DMS79 treated with DMSO at 0.1 percent for 48 hours (cell line): ENCODE measurements around the gene USP50.
"Not testable (repeated sequence)": the region's sequence is repeated elsewhere in the genome, so short reads cannot be mapped to it uniquely, and the experiment has no call there.

Experiments
- DNase-seq: peaks from one replicate; lab custom pipeline; 2025; lab: John Stamatoyannopoulos, UW

USP50 gene

DNA sequence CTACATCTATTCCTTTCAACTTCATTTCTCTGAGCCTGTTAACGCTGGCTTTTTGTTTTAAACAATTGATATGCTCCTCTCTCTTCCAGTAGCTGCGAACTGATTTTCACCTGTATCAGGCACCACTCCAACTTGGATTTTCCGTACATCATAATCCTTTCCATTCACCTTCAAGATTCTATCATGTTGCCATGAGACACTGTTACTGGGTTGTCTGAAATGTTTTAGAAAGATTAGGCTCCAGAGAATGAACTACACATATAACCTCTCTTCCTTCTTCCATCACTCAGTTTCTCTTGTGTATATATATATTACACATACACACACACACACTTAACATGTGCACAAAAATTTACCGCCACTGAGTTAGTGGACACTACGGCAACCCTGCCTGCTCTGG is at the start of gene USP50:
USP50 (minus strand) TSS at position 101 of the 400 bp plus-strand sequence. CDS start 141 bp downstream, outside the sequence.
- DNase-seq: no peak

DNA sequence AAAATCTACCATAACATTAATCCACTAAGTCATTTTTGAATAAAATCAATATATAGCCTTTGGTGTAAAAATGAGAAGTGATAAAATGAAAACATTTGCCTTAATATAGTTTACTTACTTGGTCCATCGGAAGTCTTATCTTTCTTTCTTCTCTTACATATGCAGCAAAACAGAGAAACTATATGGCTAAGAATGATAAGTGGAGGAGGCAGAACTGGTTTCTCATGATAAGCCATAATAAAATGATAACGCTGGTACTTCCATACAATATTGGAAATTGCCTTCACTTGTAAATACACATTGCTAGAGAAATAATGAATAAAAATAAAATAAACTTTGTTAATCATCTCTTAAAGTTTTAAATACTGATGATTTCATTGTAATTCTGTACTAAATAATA is 47.8 kb upstream of the USP50 start:
- DNase-seq: no peak

DNA sequence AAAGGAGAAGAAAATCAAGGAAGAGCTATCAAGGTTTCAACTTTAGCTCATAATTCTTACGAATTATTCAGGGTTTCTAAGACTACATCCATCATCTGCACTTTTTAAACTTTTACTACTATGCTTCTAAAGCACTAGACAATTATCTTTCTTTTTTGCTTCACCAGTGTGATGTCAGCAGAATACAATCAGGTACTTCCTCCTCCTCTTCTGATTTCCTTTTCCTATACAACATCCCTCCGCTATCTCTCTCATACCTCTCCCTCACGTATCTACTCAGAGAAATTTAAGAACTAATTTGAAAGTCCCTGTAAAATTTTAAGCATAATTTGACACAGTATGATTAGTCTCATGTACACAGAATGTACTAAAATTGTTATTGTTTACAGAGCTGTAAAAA is 47.3 kb upstream of the USP50 start:
- DNase-seq: no peak

DNA sequence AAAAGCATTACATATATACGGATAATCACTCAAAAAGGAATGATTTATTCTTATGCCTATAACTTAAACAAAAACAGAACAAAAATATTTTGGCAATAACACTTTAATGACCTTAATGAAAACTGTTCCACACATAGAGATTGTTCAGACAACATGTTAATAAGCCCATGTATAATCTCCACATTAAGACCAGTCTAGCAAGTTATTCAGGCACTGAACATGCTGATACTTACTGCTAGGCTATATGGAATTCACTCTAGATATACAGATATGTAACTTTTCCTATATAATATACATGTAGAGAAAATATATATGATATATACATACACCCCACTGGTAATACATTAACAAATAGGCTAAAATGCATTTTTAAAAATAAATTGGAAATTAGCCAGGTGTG is 43.8 kb upstream of the USP50 start:
- no peak for DNase-seq

DNA sequence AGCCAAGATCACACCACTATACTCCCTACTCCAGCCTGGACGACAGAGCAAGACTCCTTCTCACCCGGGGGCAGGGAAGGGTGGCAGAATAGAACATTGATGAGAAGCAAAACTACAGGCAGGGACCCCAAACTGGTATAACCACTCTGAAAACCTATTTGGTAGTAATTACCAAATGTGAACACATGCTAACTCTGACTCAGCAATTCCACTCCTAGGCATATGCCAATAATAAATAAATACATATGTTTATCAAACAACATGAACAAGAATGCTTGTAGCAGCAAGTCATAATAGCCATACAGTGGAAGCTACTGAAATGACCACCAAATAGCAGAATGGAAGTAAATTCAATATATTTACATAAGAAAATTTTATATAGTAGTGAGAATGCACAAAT is 31.0 kb upstream of the USP50 start:
- no peak for DNase-seq

DNA sequence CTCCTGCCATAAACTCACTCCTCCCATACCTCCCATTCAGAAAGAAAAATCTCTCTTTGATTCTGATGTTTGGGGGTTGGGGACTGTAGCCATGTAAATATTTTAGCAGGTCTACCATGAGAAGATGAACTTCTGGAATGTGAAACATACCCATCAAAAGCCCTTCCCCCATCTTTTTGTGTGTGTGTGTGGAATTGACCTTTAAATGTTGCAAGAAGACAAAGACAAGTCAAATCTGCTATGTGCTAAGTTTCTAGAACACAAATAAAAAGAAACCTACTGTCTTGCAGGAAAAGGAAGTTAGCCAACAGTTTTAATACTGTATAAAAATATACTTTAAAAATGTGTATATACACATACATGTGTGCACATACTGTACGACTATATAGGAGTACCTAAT is 29.7 kb upstream of the USP50 start:
- DNase-seq: no peak

DNA sequence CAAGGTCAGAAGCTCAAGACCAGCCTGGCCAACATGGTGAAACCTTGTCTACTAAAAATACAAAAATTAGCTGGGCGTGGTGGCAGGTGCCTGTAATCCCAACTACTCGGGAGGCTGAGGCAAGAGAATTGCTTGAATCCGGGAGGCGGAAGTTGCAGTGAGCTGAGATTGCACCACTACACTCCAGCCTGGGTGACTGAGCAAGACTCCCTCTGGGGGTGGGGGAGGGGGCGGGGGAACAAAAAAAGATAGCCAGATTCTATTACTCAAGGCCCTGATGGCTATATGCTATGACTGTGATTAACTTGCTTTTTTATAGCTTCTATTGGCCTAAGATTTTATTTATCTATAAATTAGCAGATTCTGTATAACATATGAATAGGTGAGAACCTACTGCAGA is 27.4 kb upstream of the USP50 start:
- DNase-seq: not testable (repeated sequence)

DNA sequence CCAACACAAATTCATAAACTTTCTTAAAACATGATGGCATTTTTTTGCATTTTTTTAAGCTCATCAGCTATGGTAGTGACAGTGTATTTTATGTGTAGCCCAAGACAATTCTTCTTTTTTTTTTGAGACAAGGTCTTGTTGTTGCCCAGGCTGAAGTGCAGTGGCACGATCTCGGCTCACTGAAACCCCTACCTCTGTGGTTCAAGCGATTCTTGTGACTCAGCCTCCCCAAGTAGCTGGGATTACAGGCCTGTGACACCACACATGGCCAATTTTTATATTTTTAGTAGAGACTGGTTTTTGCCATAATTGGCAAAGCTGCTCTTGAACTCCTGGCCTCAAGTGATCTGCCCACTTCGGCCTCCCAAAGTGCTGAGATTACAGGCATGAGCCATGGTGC is 17.3 kb upstream of the USP50 start:
- no peak for DNase-seq

DNA sequence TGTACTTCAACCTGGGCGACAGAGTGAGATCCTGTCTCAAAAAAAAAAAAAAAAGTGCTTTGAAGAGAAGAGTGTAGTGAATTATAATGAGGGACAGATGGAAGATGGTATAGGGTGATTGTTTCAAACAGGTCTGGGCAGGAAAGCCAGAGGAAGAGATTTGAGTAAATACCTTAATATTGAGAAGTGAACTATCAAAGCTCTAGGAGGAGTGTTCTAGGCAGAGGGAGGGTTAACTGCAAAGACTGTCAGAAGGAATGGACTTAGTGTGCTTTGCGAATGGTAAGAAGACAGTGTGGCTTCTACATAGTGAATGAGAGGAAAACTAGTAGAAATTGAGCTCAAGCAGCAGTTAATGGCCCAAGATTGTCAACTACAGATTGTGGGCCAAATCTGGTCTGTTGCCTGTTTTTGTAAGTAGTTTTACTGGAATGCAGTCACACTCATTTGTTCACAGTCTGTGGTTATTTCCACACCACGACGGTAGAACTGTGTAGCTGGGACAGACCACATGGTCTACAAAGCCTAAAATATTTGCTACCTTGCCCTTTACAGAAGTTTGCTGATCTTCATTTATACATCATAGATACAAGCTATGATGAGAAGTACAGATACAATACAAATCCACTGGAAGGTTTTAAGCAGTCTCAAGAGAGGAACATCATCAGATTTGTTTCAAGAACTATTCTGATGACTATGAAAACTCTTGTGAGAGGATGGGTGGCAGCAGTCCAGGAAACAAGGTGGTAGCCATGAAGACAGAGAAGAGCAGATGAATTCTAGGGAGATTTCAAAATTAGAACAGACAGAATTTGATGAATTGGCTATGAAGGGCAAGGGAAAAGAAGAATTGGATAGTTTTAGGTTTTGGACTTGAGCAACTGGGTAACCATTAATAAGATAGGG is 16.5 kb upstream of the USP50 start:
- no peak for DNase-seq

DNA sequence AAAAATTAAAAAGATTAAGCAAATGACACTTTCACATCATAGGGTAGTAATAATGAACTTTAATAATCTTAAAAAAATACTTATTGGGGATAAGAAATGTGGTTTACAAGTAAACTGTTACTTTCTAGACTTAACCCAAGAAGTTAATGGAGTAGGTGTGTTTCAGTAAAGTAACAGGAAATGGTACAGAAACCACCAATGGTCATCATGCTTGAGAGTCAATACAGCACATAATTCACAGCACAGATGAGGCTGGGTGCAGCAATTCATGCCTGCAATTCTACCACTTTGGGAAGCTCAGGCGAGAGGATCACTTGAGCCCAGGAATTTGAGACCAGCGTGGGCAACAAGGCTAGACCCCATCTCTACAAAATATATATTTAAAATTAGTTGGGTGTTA is 11.5 kb upstream of the USP50 start:
- DNase-seq: no peak

DNA sequence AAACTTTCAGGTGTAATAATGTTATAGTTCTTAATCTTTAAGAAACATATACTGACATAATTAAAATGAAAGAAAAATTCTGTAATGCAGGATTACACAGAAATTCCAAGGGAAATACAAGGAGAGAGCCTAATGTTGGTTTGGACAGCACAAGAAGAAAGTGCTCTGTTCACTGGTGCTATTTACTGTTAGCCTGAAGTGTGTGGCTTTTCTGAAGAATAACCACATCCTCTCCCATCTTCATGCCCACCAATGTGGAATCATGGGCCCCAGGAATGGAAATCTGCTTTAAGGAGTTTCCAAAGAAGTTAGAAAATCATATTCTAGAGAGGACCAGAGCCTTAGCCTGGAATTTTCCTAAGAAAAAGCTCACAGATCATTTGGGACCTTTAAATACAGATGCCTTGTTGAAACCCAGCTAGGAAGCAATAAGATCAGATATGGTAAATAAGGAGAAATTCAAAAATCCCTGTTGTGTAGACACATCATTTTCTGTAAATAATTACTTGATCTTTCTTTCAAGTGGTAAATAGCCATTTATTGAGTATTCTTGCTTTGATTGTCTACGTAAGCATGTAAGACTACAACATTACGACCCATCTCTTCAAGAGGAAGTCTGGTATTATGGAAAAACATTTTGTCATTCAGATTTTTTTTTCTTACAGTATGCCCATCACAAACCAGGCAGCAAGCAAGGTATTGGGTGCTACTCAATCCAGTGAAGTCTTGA is 10.3 kb upstream of the USP50 start:
- no peak for DNase-seq

DNA sequence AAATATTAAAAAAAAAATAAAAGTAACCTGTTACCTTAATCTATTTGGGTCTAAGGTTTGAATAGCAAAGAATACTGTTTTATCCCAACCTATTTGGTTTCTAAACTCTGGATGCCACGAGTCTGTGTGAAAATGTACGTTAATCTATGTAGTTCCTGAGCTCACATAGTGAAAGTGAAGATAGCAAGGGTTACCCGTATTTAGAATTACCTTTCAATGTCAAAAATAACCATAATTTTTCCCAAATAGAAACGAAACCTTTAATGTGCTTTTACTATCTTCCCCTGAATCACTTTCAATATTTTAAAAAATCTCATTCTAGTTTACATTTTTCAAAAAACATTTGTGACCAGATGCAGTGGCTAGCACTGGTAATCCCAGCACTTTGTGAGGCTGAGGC is 5.8 kb upstream of the USP50 start:
- DNase-seq: no peak

DNA sequence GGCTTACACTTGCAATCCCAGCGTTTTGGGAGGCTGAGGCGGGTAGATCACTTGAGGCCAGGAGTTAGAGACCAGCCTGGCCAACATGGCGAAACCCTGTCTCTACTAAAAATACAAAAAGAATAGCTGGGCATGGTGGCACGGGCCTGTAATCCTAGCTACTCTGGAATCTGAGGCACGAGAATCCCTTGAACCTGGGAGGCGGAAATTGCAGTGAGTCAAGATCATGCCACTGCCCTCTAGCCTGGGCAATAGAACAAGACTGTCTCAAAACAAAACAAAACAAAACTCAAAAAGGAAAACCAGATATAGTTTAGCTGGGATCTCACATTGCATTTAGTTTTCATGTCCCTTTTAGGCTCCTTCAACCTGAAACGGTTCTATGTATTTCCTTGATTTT is 2.9 kb upstream of the USP50 start:
- DNase-seq: no peak

DNA sequence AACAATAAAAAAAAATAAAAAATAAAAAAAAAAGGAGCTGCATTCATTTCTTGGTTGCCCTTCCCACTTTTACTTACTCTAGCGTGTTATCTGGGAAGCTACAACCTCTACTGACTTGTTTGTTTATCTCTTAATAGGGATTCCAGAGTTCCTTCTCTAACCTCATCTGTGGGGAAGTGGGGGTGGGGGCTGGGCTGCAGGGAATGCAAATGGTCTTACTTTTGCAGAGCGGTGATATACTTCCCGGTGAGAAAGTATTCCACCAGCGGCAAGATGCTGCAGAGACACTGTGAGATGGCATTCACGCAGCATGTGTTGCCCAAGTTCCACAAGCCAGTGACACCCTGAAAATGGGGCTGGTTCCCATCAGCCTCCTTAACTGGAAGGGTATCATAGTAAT is 2.1 kb downstream of the USP50 start:
- DNase-seq: no peak

DNA sequence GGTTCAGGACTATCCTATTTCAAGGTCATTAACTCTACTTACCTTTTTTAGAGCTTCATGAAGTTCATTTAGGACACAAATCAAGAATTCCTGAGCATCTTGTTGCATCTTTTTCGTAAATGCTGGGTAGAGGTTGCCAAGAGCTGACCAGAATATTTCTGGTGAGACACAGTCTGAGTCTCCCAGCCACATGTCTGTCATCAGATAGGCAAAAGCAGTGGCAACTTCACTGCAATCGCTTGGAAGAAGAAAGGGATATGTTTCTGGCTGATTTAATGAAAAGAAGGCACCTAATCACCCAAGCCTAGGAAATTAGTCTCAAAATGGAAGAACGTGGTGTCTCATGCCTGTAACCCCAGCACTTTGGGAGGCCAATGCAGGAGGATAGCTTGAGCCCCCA is 2.9 kb downstream of the USP50 start:
- no peak for DNase-seq

DNA sequence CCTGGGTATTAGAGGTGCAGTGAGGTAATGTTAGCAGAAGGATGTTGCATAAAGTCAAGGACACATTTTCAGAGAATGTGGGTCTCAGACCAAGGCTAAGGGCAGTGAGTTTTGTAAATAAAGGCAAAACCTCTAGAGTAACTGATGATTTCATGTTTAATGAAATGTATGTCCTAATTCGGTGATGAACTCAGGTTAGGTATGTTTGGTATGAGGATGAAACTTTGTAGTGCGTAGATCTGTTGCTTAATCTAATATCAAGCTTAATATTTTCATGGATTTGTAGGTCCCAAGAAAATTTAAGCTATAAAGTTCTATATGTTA is 3.6 kb downstream of the USP50 start:
- no peak for DNase-seq

DNA sequence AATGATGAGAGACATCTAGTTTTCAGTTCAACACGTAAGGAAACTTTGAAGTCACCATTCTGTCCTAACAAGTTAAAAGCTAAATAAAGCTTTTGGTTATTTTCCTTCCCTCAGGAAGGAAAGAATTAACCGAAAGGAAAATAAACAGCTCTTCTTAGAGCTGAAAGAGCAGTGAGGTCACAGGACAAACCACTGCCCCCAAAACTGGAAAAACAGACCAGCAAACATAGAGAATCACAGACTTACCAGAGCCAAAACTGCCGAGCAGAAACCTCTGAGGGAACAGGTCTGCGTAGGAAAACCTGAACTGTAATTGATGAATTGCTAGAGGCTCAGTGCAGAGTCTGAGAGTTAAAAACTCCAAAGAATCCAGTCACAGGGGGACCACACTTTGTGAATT is 14.7 kb downstream of the USP50 start:
- DNase-seq: no peak

DNA sequence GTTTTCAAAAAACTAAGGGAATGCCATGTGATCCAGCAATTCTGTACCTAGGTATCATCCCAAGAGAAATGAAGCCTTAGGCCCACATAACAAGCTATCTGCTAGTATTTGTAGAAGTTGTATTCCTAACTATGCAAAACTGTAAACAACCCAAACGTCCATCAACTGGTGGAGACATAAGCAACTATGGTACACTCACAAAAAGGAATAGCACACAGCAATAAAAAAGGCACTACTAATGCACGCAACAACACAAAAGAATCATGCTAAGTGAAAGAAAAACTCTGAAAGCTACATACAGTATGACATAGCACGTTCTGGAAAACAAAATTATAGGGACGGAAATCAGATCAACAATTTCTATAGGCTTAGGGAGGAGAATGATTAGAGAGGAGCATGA is 15.3 kb downstream of the USP50 start:
- no peak for DNase-seq

DNA sequence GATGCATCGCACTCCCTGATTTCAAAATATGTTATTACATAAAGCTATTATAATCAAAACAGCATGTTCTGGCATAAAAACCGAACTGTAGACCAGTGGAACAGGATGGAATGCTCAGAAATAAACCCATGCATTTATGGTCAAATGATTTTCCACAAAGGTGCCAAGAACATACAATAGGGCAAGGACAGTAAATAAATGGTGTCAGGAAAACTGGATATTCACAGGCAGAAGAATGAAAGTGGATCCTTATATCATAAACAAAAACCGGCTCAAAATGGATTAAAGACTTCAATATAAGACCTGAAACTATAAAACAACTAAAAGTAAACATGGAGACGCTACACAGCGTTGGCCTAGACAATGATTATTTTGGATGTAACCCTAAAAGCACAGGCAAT is 22.6 kb downstream of the USP50 start:
- DNase-seq: no peak

DNA sequence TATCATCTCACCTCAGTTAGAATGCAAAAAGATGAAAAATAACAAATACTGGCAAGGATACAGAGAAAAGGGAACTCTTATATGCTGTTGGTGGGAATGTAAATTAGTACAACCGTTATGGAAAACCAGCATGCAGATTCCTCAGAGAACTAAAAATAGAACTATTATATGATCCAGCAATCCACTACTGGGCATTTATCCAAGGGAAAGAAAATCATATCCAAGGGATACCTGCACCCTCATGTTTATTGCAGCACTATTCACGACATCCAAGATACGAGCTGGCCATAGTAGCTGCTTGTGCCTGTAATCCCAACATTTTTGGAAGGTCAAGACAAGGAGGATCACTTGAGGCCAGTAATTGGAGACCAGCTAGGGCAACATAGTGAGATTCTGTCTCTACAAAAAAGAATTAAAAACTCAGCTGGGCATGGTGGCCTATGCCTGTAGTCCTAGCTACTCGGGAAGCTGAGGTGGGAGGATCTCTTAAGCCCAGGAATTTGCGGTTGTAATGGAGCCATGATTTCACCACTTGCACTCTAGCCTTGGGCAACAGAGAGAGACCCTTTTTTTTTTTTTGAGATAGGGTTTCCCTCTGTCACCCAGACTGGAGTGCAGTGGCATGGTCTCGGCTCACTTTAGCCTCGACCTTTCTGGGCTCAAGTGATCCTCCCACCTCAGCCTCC is 26.6 kb downstream of the USP50 start:
- no peak for DNase-seq

DNA sequence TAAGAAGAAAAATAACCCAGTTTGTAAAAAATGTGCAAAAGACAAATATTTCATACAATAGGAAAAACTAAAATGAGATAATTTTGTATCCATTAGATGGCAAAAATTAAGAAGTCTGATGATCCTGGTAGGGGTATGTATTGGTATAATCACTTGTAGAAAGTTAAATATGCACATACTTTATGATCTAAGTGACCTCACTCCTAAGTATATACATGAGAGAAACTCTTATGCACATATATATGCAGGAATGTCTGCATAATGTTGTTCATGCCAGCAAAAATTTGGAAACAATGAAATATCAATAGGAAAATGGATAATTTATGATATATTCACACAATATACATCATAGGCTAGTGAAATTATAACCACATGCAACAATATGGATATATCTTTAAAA is 33.5 kb downstream of the USP50 start:
- no peak for DNase-seq

DNA sequence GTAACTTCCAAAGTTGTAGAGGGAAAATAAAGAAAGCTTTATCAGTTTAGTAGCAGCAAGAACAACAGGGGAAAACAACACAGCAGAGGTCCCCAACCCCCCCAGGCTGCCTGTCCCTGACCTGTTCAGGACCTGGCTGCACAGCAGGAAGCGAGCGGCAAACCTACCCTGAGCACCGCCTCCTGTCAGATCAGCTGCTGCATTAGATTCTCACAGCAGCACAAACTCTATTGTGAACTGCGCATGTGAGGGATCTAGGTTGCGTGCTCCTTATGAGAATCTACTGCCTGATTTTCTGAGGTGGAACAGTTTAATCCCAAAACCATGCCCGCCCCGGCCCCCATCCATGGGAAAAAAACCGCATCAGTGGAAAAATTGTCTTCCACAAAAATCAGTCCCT is 40.3 kb downstream of the USP50 start:
- DNase-seq: no peak

DNA sequence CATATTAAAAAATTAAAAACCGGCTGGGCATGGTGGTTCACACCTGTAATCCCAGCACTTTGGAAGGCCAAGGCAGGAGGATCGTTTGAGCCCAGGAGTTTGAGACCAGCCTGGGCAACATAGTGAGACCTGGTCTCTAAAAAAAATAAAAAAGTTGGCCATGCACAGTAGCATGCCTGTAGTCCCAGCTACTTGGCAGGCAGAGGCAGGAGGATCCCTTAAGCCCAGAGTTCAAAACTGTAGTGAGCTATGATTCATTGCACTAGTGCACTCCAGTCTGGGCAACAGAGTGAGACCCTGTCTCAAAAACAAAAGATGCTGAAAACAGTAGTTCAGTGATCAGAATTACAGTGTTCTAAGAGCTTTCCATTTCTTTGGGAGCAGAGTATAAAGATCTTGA is 40.8 kb downstream of the USP50 start:
- not testable (repeated sequence) for DNase-seq
